GM19099 (cell line): ENCODE measurements around the gene RPL5.

Experiments
- POLR2A ChIP-seq: IDR thresholded peaks from 3 replicates; pipeline ENCODE4 v1.6.1; 2011; ENCODE audit warnings: low read depth; ENCODE audit not compliant: insufficient read length; ENCODE audit errors: extremely low read depth

The RPL5 gene

DNA sequence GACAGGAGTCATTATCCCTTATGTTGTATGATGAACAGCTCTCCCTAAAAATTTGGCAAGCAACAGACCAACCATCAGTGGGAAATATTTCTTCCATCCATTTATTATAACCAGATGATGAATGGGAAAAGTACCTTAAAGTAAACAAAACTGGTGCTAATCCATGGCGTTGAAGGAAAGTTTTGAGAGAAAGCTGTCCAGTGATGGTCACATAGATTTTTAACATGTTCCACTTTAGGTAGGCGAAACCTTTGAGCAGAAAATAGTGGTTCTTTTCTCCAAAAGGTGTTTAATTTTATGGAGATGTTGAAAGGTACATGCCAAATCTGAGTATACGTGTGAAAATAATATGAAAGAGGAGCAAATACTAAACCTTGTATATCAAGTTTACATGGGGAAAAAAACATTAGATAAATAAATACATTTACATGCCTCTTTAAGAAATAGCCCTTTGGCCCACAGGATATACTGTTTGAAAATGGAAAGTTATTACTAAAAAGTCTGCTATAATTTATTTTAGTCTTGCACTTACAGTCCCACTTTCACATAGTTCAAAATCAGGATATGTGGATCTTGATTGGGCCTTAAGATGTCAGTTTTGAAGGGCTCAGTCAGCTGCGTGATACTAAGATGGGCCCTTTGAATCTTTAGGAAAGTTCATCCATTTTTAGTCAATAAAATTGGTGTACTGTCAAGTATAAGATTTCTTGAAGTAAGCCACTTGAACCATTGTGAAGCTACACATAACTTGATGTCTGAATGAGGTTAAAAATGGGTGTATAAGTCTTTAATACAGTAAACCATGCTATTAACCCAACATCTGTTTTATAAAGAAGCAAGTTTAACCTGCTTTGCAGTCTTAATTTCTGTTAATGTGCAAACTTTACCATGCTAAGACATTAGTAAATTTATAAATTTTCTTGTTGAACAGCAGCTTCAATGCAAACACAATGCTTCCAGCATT lies 10.5 kb downstream of the RPL5 start:
- peak; percentile 25 for TF ChIP-seq POLR2A

DNA sequence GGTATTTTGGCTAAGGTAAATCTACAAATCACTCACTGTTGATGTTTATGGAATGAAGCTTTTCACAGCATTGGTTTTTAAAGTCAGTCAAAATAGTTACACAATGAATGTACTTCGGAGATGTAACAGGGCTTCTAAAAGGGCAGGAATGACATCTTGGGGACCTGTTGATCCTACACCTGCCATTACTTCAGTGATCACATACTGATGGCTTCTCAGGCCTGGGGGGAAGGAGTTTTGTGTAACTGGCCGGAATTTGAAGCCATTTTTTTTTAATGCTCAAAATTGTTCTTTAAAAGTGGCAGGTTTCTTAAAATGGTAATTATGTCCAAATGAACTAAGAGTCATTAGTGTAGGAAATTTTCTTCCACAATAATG lies 11.2 kb downstream of the RPL5 start:
- no peak for TF ChIP-seq POLR2A

GRCh38 chr1:92843429-92844352 lies 11.9 kb downstream of the RPL5 start:
- TF ChIP-seq POLR2A, result no peak

GRCh38 chr1:92844439-92844838 lies 12.6 kb downstream of the RPL5 start:
- TF ChIP-seq POLR2A, result no peak

- TF ChIP-seq POLR2A, result no peak
Measured at GRCh38 chr1:92845908-92846307, 14.1 kb downstream of the RPL5 start.

- no peak for TF ChIP-seq POLR2A
Measured at GRCh38 chr1:92848201-92848600, 16.4 kb downstream of the RPL5 start.

DNA sequence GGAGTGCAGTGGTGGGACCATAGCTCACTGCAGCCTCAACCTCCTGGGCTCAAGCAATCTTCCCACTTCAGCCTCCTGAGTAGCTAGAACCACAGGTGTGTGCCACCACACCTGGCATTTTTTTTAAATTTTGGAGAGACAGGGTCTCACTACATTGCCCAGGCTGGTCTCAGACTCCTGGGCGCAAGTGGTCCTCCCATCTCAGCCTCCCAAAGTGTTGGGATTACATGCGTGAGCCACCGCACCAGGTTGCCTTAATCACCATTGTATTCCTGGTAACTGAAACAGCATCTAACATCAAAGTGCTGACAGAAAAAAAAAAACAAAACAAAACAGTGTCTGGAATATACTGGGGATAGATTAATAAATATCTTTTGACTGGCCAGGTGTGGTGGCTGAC lies 18.2 kb downstream of the RPL5 start:
- TF ChIP-seq POLR2A, result no peak

GRCh38 chr1:92851729-92852128 lies 19.9 kb downstream of the RPL5 start:
- TF ChIP-seq POLR2A, result no peak

- TF ChIP-seq POLR2A, result no peak
Measured at GRCh38 chr1:92853299-92853698, 21.5 kb downstream of the RPL5 start.

DNA sequence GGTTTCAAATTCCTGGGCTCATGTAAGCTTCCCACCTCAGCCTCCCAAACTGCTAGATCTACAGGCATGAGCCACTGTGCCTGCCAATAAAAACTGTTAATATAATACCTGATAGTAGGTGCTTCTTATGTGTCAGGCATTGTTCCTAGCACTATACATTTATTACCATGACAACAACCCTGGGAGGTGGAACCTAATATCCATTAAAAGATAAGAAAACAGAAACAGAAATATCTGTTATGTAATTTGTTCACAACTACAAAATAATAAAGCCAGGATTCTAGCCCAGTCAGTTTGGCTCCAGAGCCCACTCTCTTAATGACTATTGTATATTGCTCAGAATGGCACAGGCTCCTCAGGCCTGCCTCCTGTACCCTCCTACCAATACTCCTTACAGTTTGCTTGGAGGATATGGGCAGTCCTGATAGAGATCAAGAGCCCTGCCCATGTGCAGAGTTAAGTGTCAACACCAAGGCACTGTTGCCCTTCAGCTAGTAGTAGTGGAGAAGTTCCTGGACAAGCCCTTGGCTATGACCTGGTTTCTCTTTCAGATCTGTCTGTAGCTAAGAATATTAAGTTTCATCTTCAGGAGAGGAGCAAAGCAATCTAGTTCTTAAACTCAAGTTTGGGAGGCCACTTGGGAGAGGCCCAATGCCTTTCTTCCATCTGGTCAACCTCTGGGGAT lies 22.4 kb downstream of the RPL5 start:
- TF ChIP-seq POLR2A, result no peak

DNA sequence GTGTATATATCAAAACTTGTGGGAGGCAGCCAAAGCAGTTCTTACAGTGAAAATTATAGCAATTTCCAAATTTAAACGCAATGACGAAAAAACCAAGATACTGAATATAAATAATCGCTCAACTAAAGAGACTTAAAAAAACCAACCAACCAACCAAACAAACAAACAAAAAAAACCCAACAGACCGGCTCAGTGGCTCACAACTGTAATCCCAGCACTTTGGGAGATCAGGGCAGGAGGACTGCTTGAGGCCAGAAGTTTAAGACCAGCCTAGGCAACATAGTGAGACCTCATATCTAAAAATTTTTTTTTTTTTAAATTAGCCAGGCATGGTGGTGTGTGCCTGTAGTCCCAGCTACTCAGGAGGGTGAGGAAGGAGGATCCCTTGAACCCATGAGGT lies 23.4 kb downstream of the RPL5 start:
- TF ChIP-seq POLR2A, result no peak

- no peak for TF ChIP-seq POLR2A
Measured at GRCh38 chr1:92857817-92858216, 26.0 kb downstream of the RPL5 start.

DNA sequence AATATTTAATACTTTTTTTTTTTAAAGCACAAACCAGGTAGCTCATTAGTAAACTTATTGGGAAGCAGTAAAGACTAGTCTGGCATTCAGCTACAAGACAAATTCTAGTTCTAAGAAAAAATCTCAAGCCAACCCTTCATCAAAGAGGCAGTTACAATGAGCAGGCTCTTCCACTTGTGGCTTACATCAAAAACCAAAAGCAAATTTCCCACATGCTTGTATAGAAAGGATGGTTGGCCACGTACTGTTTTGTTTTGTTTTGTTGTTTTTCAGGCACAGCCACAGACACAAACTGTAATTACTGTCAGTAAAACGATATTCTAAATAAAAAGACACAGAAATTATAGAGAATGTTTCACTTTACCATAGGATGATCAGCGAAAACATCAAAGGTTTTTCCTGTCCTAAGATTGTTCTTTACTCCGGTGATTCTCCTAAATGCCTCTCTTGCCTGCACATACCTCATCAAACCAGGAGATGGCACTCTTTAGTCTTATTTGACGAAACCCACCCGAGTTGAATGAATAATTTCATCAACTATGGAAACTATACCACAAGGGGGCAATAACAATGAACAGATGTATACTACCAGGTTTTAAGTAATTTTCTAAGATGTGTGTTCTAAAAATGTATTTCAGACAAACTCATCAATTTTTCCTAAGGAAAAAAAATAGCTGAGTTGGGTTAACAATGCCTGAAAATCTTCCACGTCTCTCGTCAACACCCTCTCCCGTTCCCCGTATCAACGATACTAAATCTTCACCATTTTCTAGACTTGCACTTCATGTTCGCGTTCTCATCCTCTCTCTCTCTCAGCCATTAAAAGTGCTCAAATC lies 26.9 kb downstream of the RPL5 start:
- no peak for TF ChIP-seq POLR2A

DNA sequence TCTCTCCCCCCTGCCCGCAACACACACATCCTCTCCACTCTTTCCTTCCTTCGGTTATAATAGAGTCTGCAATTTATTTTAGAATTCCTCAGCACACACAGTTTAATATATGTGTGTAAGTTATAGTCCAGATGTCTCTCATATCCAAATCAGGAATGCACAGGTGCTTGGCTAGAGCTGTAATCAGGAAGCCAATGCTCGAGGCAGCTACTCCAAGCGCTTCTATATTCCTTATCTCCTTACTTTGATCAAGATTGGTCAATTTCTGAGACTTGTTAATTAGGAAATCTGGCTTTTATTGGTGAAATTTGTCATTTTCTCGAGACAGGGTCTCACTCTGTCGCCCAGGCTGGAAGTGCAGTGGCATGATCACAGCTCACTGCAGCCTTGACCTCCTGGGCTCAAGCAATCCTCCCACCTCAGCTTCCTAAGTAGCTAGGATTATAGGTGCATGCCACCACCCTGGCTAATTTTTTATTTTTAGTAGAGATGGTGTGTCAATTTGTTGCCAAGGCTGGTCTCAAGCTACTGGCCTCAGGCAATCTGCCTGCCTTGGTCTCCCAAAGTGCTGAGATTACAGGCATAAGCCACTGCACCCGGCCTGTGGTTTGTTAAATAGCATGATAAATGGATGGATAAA lies 27.7 kb downstream of the RPL5 start:
- no peak for TF ChIP-seq POLR2A
